WTC11 (cell line): ENCODE results near the gene TTC4. TPM values are rescaled to one million over a fixed set of nuclear protein-coding genes. Genes with fewer than 3 reads are reported as not detected.

ENCODE experiments used
- CBFB ChIP-seq: sonication (generic); formaldehyde crosslinking; IDR thresholded peaks from 2 replicates; pipeline ENCODE4 v1.8.1; 2022; ENCODE audit warnings: mild to moderate bottlenecking, low read depth, missing genetic modification reagents
- JAZF1 ChIP-seq: fragments of 250-450 bp; sonication (Bioruptor Pico); IDR thresholded peaks from 2 replicates; pipeline ENCODE4 v1.9.0; 2021; ENCODE audit warnings: moderate library complexity, mild to moderate bottlenecking, inconsistent platforms
- TEAD1 ChIP-seq: sonication (generic); formaldehyde crosslinking; IDR thresholded peaks from 2 replicates; pipeline ENCODE4 v1.8.0; 2022; ENCODE audit warnings: mild to moderate bottlenecking, missing genetic modification reagents
- ZNF423 ChIP-seq: fragments of 250-450 bp; sonication (Bioruptor Pico); IDR thresholded peaks from 2 replicates; pipeline ENCODE4 v2.1.2; 2022; ENCODE audit warnings: mild to moderate bottlenecking, moderate library complexity
- total RNA-seq: library from RNA; stranded (reverse); gene quantifications from 3 replicates; pipeline ENCODE4 v1.2.3, GENCODE V29; 2021
- TF ChIP-seq, protein P1 (sequence below): sonication (generic); formaldehyde crosslinking; IDR thresholded peaks from 2 replicates; pipeline ENCODE4 v1.8.0; 2022; ENCODE audit warnings: missing genetic modification reagents
- TF ChIP-seq, protein P2 (sequence below): sonication (generic); formaldehyde crosslinking; IDR thresholded peaks from 2 replicates; pipeline ENCODE4 v1.8.0; 2022; ENCODE audit warnings: mild to moderate bottlenecking, missing genetic modification reagents
- TF ChIP-seq, protein P3 (sequence below): sonication (generic); formaldehyde crosslinking; IDR thresholded peaks from 2 replicates; pipeline ENCODE4 v1.8.0; 2022; ENCODE audit warnings: mild to moderate bottlenecking, missing genetic modification reagents
- TF ChIP-seq, protein P4 (sequence below): fragments of 250-450 bp; sonication (Bioruptor Pico); conservative IDR thresholded peaks from 2 replicates; pipeline ENCODE4 v1.9.0; 2021; ENCODE audit warnings: mild to moderate bottlenecking
- TF ChIP-seq, protein P5 (sequence below): sonication (generic); formaldehyde crosslinking; IDR thresholded peaks from 2 replicates; pipeline ENCODE4 v1.8.1; 2022; ENCODE audit warnings: low read depth, mild to moderate bottlenecking, moderate library complexity, missing genetic modification reagents, borderline replicate concordance
- TF ChIP-seq, protein P6 (sequence below): fragments of 200-600 bp; IDR thresholded peaks from 2 replicates; pipeline ENCODE4 v1.8.0; 2022; ENCODE audit warnings: antibody characterized with exemption
- TF ChIP-seq, protein P7 (sequence below): sonication (generic); formaldehyde crosslinking; IDR thresholded peaks from 2 replicates; pipeline ENCODE4 v1.8.0; 2023; ENCODE audit warnings: missing genetic modification reagents, mild to moderate bottlenecking, borderline replicate concordance
- TF ChIP-seq, protein P8 (sequence below): sonication (generic); formaldehyde crosslinking; IDR thresholded peaks from 2 replicates; pipeline ENCODE4 v1.8.1; 2022; ENCODE audit warnings: mild to moderate bottlenecking, moderate library complexity, missing genetic modification reagents
- TF ChIP-seq, protein P9 (sequence below): sonication (generic); formaldehyde crosslinking; IDR thresholded peaks from 2 replicates; pipeline ENCODE4 v1.8.1; 2023; ENCODE audit warnings: mild to moderate bottlenecking, moderate library complexity, missing genetic modification reagents
- TF ChIP-seq, protein P10 (sequence below): fragments of 250-450 bp; sonication (Bioruptor Pico); IDR thresholded peaks from 2 replicates; pipeline ENCODE4 v1.8.0; 2021; ENCODE audit warnings: mild to moderate bottlenecking
- TF ChIP-seq, protein P11 (sequence below): fragments of 250-450 bp; sonication (Bioruptor Pico); IDR thresholded peaks from 2 replicates; pipeline ENCODE4 v2.1.2; 2022; ENCODE audit warnings: mild to moderate bottlenecking, moderate library complexity

TTC4 gene
- total RNA-seq, 1 experiment from 2014 or later = 18.8 TPM

DNA sequence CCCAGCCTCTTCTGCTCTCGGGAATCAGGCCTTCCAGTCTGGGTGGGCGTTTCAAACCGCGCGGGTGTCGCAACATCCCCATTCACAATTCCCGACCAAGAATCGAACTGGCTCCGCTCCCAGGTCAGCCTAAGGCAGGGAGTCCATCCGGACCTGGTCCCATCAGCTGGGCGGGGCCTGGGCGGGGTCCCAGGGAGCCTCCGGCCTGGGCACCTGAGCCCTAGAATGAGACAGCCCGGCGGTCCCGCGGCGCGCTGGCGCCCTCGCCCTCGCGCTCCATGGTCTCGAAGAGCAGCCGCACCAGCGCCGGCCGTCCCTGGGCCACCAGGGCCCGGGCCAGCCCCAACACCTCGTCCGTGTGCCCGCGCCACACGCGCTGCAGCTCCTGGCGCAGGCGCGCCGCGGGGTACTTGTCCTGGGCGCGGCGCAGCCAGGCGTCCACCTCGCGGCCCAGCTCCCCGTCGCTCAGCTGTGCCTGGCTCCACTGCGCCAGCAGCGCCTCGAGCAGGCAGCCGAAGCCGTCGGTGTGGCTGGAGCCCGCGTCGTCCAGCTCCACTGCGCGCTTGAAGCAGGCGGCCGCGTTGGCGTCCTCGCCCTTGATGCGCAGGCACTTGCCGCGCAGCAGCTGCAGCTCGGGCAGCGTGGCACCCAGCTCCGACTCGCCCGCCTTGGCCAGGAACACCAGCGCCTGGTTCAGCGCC lies 65.5 kb downstream of the TTC4 start (continued):
- TF ChIP-seq, protein P1, sequence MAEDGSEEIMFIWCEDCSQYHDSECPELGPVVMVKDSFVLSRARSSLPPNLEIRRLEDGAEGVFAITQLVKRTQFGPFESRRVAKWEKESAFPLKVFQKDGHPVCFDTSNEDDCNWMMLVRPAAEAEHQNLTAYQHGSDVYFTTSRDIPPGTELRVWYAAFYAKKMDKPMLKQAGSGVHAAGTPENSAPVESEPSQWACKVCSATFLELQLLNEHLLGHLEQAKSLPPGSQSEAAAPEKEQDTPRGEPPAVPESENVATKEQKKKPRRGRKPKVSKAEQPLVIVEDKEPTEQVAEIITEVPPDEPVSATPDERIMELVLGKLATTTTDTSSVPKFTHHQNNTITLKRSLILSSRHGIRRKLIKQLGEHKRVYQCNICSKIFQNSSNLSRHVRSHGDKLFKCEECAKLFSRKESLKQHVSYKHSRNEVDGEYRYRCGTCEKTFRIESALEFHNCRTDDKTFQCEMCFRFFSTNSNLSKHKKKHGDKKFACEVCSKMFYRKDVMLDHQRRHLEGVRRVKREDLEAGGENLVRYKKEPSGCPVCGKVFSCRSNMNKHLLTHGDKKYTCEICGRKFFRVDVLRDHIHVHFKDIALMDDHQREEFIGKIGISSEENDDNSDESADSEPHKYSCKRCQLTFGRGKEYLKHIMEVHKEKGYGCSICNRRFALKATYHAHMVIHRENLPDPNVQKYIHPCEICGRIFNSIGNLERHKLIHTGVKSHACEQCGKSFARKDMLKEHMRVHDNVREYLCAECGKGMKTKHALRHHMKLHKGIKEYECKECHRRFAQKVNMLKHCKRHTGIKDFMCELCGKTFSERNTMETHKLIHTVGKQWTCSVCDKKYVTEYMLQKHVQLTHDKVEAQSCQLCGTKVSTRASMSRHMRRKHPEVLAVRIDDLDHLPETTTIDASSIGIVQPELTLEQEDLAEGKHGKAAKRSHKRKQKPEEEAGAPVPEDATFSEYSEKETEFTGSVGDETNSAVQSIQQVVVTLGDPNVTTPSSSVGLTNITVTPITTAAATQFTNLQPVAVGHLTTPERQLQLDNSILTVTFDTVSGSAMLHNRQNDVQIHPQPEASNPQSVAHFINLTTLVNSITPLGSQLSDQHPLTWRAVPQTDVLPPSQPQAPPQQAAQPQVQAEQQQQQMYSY = peak; percentile 65
- TF ChIP-seq, protein P2, sequence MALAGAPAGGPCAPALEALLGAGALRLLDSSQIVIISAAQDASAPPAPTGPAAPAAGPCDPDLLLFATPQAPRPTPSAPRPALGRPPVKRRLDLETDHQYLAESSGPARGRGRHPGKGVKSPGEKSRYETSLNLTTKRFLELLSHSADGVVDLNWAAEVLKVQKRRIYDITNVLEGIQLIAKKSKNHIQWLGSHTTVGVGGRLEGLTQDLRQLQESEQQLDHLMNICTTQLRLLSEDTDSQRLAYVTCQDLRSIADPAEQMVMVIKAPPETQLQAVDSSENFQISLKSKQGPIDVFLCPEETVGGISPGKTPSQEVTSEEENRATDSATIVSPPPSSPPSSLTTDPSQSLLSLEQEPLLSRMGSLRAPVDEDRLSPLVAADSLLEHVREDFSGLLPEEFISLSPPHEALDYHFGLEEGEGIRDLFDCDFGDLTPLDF (CRISPR knock-in tag) = peak; percentile 94
- TF ChIP-seq, protein P3, sequence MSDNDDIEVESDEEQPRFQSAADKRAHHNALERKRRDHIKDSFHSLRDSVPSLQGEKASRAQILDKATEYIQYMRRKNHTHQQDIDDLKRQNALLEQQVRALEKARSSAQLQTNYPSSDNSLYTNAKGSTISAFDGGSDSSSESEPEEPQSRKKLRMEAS = peak; percentile 98
- TF ChIP-seq TEAD1 (CRISPR knock-in tag) = peak; percentile 85; the same call in 1 of the 2 replicates
- TF ChIP-seq, protein P4, sequence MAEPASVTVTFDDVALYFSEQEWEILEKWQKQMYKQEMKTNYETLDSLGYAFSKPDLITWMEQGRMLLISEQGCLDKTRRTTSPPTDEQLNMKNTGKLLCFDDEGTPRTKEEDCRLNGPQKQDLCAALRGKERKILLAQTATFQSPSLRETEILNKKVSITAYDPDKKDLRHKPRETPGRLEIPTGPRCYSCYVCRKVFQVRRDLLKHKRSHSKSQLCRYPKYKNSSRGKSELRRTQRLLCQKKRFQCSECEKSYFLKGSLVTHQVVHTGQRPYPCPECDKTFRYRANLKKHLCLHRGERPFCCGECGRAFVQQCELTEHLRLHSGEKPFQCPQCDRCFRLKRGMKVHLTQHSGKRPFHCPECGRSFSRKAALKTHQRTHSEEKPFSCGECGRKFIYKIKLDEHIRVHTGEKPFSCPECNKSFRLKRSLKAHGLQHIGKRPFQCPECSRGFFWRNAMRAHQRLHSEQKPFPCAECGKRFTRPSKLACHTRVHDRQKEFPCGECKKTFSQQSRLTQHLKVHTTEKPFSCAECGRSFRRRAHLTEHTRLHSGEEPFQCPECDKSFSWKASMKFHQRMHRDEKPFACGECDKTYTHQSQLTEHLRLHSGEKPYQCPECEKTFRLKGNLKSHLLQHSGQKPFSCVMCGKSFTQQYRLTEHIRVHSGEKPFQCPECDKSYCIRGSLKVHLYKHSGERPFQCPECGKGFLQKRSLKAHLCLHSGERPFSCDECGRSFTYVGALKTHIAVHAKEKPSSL (CRISPR knock-in tag) = no peak
- peak; percentile 49; the same call in 1 of the 2 replicates for TF ChIP-seq ZNF423 (CRISPR knock-in tag)
- TF ChIP-seq, protein P5, sequence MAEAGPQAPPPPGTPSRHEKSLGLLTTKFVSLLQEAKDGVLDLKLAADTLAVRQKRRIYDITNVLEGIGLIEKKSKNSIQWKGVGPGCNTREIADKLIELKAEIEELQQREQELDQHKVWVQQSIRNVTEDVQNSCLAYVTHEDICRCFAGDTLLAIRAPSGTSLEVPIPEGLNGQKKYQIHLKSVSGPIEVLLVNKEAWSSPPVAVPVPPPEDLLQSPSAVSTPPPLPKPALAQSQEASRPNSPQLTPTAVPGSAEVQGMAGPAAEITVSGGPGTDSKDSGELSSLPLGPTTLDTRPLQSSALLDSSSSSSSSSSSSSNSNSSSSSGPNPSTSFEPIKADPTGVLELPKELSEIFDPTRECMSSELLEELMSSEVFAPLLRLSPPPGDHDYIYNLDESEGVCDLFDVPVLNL = peak; percentile 91
- TF ChIP-seq, protein P6, sequence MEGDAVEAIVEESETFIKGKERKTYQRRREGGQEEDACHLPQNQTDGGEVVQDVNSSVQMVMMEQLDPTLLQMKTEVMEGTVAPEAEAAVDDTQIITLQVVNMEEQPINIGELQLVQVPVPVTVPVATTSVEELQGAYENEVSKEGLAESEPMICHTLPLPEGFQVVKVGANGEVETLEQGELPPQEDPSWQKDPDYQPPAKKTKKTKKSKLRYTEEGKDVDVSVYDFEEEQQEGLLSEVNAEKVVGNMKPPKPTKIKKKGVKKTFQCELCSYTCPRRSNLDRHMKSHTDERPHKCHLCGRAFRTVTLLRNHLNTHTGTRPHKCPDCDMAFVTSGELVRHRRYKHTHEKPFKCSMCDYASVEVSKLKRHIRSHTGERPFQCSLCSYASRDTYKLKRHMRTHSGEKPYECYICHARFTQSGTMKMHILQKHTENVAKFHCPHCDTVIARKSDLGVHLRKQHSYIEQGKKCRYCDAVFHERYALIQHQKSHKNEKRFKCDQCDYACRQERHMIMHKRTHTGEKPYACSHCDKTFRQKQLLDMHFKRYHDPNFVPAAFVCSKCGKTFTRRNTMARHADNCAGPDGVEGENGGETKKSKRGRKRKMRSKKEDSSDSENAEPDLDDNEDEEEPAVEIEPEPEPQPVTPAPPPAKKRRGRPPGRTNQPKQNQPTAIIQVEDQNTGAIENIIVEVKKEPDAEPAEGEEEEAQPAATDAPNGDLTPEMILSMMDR = no peak
- TF ChIP-seq, protein P7, sequence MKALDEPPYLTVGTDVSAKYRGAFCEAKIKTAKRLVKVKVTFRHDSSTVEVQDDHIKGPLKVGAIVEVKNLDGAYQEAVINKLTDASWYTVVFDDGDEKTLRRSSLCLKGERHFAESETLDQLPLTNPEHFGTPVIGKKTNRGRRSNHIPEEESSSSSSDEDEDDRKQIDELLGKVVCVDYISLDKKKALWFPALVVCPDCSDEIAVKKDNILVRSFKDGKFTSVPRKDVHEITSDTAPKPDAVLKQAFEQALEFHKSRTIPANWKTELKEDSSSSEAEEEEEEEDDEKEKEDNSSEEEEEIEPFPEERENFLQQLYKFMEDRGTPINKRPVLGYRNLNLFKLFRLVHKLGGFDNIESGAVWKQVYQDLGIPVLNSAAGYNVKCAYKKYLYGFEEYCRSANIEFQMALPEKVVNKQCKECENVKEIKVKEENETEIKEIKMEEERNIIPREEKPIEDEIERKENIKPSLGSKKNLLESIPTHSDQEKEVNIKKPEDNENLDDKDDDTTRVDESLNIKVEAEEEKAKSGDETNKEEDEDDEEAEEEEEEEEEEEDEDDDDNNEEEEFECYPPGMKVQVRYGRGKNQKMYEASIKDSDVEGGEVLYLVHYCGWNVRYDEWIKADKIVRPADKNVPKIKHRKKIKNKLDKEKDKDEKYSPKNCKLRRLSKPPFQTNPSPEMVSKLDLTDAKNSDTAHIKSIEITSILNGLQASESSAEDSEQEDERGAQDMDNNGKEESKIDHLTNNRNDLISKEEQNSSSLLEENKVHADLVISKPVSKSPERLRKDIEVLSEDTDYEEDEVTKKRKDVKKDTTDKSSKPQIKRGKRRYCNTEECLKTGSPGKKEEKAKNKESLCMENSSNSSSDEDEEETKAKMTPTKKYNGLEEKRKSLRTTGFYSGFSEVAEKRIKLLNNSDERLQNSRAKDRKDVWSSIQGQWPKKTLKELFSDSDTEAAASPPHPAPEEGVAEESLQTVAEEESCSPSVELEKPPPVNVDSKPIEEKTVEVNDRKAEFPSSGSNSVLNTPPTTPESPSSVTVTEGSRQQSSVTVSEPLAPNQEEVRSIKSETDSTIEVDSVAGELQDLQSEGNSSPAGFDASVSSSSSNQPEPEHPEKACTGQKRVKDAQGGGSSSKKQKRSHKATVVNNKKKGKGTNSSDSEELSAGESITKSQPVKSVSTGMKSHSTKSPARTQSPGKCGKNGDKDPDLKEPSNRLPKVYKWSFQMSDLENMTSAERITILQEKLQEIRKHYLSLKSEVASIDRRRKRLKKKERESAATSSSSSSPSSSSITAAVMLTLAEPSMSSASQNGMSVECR (CRISPR knock-in tag) = peak; percentile 99
- TF ChIP-seq, protein P8, sequence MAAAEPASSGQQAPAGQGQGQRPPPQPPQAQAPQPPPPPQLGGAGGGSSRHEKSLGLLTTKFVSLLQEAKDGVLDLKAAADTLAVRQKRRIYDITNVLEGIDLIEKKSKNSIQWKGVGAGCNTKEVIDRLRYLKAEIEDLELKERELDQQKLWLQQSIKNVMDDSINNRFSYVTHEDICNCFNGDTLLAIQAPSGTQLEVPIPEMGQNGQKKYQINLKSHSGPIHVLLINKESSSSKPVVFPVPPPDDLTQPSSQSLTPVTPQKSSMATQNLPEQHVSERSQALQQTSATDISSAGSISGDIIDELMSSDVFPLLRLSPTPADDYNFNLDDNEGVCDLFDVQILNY (CRISPR knock-in tag) = peak; percentile 92; the same call in 1 of the 2 replicates
- TF ChIP-seq CBFB = peak; percentile 57; the same call in 1 of the 2 replicates
- TF ChIP-seq, protein P9, sequence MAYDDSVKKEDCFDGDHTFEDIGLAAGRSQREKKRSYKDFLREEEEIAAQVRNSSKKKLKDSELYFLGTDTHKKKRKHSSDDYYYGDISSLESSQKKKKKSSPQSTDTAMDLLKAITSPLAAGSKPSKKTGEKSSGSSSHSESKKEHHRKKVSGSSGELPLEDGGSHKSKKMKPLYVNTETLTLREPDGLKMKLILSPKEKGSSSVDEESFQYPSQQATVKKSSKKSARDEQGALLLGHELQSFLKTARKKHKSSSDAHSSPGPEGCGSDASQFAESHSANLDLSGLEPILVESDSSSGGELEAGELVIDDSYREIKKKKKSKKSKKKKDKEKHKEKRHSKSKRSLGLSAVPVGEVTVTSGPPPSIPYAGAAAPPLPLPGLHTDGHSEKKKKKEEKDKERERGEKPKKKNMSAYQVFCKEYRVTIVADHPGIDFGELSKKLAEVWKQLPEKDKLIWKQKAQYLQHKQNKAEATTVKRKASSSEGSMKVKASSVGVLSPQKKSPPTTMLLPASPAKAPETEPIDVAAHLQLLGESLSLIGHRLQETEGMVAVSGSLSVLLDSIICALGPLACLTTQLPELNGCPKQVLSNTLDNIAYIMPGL = peak; percentile 87; the same call in 1 of the 2 replicates
- no peak for TF ChIP-seq JAZF1
- TF ChIP-seq, protein P10, sequence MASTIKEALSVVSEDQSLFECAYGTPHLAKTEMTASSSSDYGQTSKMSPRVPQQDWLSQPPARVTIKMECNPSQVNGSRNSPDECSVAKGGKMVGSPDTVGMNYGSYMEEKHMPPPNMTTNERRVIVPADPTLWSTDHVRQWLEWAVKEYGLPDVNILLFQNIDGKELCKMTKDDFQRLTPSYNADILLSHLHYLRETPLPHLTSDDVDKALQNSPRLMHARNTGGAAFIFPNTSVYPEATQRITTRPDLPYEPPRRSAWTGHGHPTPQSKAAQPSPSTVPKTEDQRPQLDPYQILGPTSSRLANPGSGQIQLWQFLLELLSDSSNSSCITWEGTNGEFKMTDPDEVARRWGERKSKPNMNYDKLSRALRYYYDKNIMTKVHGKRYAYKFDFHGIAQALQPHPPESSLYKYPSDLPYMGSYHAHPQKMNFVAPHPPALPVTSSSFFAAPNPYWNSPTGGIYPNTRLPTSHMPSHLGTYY (CRISPR knock-in tag) = no peak
- TF ChIP-seq, protein P11, sequence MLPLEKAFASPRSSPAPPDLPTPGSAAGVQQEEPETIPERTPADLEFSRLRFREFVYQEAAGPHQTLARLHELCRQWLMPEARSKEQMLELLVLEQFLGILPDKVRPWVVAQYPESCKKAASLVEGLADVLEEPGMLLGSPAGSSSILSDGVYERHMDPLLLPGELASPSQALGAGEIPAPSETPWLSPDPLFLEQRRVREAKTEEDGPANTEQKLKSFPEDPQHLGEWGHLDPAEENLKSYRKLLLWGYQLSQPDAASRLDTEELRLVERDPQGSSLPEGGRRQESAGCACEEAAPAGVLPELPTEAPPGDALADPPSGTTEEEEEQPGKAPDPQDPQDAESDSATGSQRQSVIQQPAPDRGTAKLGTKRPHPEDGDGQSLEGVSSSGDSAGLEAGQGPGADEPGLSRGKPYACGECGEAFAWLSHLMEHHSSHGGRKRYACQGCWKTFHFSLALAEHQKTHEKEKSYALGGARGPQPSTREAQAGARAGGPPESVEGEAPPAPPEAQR (CRISPR knock-in tag) = no peak
